K562 (cell line): ENCODE measurements around the gene KATNAL1. TPM values are rescaled to one million over a fixed set of nuclear protein-coding genes. Genes with fewer than 3 reads are reported as not detected.

ENCODE experiments used
- CREM ChIP-seq: IDR thresholded peaks from 2 replicates; pipeline ENCODE4 v1.6.1; 2014; ENCODE audit warnings: antibody characterized with exemption, low read depth
- ELF4 ChIP-seq: fragments of 450-650 bp; formaldehyde crosslinking; IDR thresholded peaks from 2 replicates; pipeline ENCODE4 v1.4.0; 2022; ENCODE audit warnings: missing genetic modification characterization
- HCFC1 ChIP-seq: IDR thresholded peaks from 2 replicates; pipeline ENCODE4 v1.6.1; 2012; ENCODE audit warnings: low read depth, low read length, improper control_type of control experiment
- MECOM ChIP-seq: fragments of 250-450 bp; sonication (Bioruptor Pico); IDR thresholded peaks from 2 replicates; pipeline ENCODE4 v1.8.0; 2022; ENCODE audit warnings: inconsistent platforms
- NR2C1 ChIP-seq, 2 experiments: fragments of 450-650 bp; IDR thresholded peaks; 2 replicates each; pipeline ENCODE4 v1.6.1; 2017; ENCODE audit warnings: mild to moderate bottlenecking in 2 of 2, antibody characterized with exemption in 1 of 2, inconsistent platforms in 1 of 2, missing compliant biosample characterization in 1 of 2, missing genetic modification characterization in 1 of 2
- PHF20 ChIP-seq: fragments of 450-650 bp; IDR thresholded peaks from 2 replicates; pipeline ENCODE4 v1.6.1; 2018; ENCODE audit not compliant: partially characterized antibody
- POLR3A ChIP-seq: IDR thresholded peaks from 2 replicates; pipeline ENCODE4 v1.6.1; 2011; ENCODE audit warnings: borderline replicate concordance, mild to moderate bottlenecking, moderate library complexity; ENCODE audit not compliant: insufficient read length, insufficient read depth; ENCODE audit errors: extremely low read depth
- THRAP3 ChIP-seq: fragments of 450-650 bp; IDR thresholded peaks from 2 replicates; pipeline ENCODE4 v1.6.1; 2016; ENCODE audit warnings: mild to moderate bottlenecking, inconsistent platforms, borderline replicate concordance
- YY1 ChIP-seq, 3 experiments: IDR thresholded peaks; 2 replicates each; pipeline ENCODE4 v1.6.1; 2011; ENCODE audit warnings: low read length in 2 of 3, mild to moderate bottlenecking in 2 of 3, moderate library complexity in 2 of 3, borderline replicate concordance in 1 of 3, control low read depth in 1 of 3, low read depth in 1 of 3; ENCODE audit not compliant: insufficient read depth in 3 of 3, insufficient replicate concordance in 2 of 3, control insufficient read depth in 1 of 3, insufficient read length in 1 of 3; ENCODE audit errors: extremely low read depth in 1 of 3
- ZFP36 ChIP-seq: fragments of 150-350 bp; IDR thresholded peaks from 2 replicates; pipeline ENCODE4 v1.6.1; 2018; ENCODE audit warnings: low read length, low read depth; ENCODE audit not compliant: partially characterized antibody
- ZNF133 ChIP-seq: fragments of 250-450 bp; sonication (Bioruptor Pico); IDR thresholded peaks from 2 replicates; pipeline ENCODE4 v1.4.0; 2020; ENCODE audit warnings: mild to moderate bottlenecking
- ZNF282 ChIP-seq: sonication (generic); formaldehyde crosslinking; IDR thresholded peaks from 2 replicates; pipeline ENCODE4 v1.8.1; 2023; ENCODE audit warnings: missing genetic modification reagents
- ZNF583 ChIP-seq: fragments of 250-450 bp; sonication (Bioruptor Pico); IDR thresholded peaks from 2 replicates; pipeline ENCODE4 v1.4.0; 2020
- ZNF766 ChIP-seq: fragments of 200-800 bp; sonication (Bioruptor generic); conservative IDR thresholded peaks from 2 replicates; pipeline ENCODE4 v1.6.1; 2016; ENCODE audit warnings: missing genetic modification characterization, missing compliant biosample characterization
- polyA plus RNA-seq, 8 experiments: library from polyadenylated mRNA; depleted of rRNA in 4 of 8; stranded (reverse) in 5 of 8; unstranded in 3 of 8; fragments of >200 nt; fragmentation: Nextera tagmentation in 2 of 8; fragmentation: Illumina TruSeq in 1 of 8; extraction: Ambion mirVana in 2 of 8; extraction: Trizol in 1 of 8; gene quantifications; 2 replicates each; pipeline versions ENCODE4 v1.2.1 to v1.2.3, GENCODE V29; 2011 to 2014; ENCODE audit warnings: inconsistent platforms in 1 of 8, missing spikeins in 1 of 8
- total RNA-seq, 7 experiments: library from RNA; depleted of rRNA in 6 of 7; stranded (reverse); fragments of >200 nt in 6 of 7; fragmentation: Illumina TruSeq in 2 of 7; extraction: Trizol in 2 of 7; gene quantifications; 2 replicates each; pipeline versions ENCODE4 v1.2.1 to v1.2.3, GENCODE V29; 2011 to 2021; ENCODE audit warnings: low replicate concordance in 1 of 7
- TF ChIP-seq, protein P1 (sequence below): fragments of 250-450 bp; sonication (Bioruptor Pico); IDR thresholded peaks from 2 replicates; pipeline ENCODE4 v1.5.0; 2022; ENCODE audit warnings: mild to moderate bottlenecking
- TF ChIP-seq, protein P2 (sequence below): fragments of 250-450 bp; sonication (Bioruptor Pico); IDR thresholded peaks from 2 replicates; pipeline ENCODE4 v1.4.0; 2020; ENCODE audit warnings: mild to moderate bottlenecking
- TF ChIP-seq, protein P3 (sequence below): sonication (generic); formaldehyde crosslinking; IDR thresholded peaks from 2 replicates; pipeline ENCODE4 v1.8.1; 2023; ENCODE audit warnings: mild to moderate bottlenecking, missing genetic modification reagents
- TF ChIP-seq, protein P4 (sequence below): fragments of 450-650 bp; formaldehyde crosslinking; IDR thresholded peaks from 2 replicates; pipeline ENCODE4 v1.4.0; 2022; ENCODE audit warnings: missing genetic modification characterization
- TF ChIP-seq, protein P5 (sequence below): conservative IDR thresholded peaks from 2 replicates; pipeline ENCODE4 v1.6.1; 2011; ENCODE audit warnings: low read depth, mild to moderate bottlenecking, low read length; ENCODE audit not compliant: control insufficient read depth

KATNAL1 gene
- total and polyA plus RNA-seq, 9 of the 15 experiments (the other 6 are each of a cell fraction or from before 2014, with no cell fraction given): 2.5 to 8.2 (median 5.5) TPM

DNA sequence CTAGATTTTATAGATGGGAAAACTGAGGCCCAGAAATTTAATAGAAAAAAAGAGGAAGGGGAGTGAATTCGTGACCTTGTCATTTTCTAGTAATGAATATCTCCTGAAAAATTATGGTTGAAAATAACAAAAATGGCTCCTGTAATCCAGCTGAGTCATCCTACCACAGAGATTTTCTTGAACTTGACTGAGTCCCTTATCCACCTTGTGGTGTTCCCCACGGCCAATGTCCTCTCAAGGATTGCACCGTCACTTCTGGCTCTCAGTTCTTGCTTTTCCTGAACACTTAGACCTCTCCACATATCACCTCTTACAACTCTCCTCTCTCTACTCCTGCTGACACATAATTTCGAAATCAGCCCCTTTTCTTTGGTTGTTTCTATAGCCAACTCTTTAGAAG lies 1.2 kb upstream of the KATNAL1 start (continued):
- TF ChIP-seq PHF20: no peak
- TF ChIP-seq ZNF766: no peak
- TF ChIP-seq NR2C1 (IDR thresholded peaks at IDR 0.05): no peak
- TF ChIP-seq NR2C1 (tag; IDR thresholded peaks at IDR 0.05): no peak
- TF ChIP-seq, protein P1, sequence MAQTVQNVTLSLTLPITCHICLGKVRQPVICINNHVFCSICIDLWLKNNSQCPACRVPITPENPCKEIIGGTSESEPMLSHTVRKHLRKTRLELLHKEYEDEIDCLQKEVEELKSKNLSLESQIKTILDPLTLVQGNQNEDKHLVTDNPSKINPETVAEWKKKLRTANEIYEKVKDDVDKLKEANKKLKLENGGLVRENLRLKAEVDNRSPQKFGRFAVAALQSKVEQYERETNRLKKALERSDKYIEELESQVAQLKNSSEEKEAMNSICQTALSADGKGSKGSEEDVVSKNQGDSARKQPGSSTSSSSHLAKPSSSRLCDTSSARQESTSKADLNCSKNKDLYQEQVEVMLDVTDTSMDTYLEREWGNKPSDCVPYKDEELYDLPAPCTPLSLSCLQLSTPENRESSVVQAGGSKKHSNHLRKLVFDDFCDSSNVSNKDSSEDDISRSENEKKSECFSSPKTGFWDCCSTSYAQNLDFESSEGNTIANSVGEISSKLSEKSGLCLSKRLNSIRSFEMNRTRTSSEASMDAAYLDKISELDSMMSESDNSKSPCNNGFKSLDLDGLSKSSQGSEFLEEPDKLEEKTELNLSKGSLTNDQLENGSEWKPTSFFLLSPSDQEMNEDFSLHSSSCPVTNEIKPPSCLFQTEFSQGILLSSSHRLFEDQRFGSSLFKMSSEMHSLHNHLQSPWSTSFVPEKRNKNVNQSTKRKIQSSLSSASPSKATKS (CRISPR knock-in tag): no peak
- no peak for TF ChIP-seq ZNF583 (CRISPR knock-in tag)
- TF ChIP-seq POLR3A: no peak
- TF ChIP-seq ZFP36: no peak
- no peak for TF ChIP-seq MECOM (CRISPR knock-in tag)
- TF ChIP-seq, protein P2, sequence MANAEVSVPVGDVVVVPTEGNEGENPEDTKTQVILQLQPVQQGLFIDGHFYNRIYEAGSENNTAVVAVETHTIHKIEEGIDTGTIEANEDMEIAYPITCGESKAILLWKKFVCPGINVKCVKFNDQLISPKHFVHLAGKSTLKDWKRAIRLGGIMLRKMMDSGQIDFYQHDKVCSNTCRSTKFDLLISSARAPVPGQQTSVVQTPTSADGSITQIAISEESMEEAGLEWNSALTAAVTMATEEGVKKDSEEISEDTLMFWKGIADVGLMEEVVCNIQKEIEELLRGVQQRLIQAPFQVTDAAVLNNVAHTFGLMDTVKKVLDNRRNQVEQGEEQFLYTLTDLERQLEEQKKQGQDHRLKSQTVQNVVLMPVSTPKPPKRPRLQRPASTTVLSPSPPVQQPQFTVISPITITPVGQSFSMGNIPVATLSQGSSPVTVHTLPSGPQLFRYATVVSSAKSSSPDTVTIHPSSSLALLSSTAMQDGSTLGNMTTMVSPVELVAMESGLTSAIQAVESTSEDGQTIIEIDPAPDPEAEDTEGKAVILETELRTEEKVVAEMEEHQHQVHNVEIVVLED (CRISPR knock-in tag): no peak
- TF ChIP-seq ZNF282: no peak
- TF ChIP-seq ZNF133: no peak
- TF ChIP-seq CREM: no peak
- peak; percentile 21 to 77 (median 28) for TF ChIP-seq YY1 (IDR thresholded peaks at IDR 0.05; ENCODE audit: borderline replicate concordance in 1 of 3, control insufficient read depth in 1 of 3, extremely low read depth in 1 of 3, insufficient read depth in 3 of 3, insufficient read length in 1 of 3, insufficient replicate concordance in 2 of 3, low read depth in 1 of 3, low read length in 2 of 3)
- TF ChIP-seq ELF4 (CRISPR knock-in tag): no peak
- TF ChIP-seq, protein P3, sequence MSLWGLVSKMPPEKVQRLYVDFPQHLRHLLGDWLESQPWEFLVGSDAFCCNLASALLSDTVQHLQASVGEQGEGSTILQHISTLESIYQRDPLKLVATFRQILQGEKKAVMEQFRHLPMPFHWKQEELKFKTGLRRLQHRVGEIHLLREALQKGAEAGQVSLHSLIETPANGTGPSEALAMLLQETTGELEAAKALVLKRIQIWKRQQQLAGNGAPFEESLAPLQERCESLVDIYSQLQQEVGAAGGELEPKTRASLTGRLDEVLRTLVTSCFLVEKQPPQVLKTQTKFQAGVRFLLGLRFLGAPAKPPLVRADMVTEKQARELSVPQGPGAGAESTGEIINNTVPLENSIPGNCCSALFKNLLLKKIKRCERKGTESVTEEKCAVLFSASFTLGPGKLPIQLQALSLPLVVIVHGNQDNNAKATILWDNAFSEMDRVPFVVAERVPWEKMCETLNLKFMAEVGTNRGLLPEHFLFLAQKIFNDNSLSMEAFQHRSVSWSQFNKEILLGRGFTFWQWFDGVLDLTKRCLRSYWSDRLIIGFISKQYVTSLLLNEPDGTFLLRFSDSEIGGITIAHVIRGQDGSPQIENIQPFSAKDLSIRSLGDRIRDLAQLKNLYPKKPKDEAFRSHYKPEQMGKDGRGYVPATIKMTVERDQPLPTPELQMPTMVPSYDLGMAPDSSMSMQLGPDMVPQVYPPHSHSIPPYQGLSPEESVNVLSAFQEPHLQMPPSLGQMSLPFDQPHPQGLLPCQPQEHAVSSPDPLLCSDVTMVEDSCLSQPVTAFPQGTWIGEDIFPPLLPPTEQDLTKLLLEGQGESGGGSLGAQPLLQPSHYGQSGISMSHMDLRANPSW: no peak
- no peak for TF ChIP-seq THRAP3
- TF ChIP-seq, protein P4, sequence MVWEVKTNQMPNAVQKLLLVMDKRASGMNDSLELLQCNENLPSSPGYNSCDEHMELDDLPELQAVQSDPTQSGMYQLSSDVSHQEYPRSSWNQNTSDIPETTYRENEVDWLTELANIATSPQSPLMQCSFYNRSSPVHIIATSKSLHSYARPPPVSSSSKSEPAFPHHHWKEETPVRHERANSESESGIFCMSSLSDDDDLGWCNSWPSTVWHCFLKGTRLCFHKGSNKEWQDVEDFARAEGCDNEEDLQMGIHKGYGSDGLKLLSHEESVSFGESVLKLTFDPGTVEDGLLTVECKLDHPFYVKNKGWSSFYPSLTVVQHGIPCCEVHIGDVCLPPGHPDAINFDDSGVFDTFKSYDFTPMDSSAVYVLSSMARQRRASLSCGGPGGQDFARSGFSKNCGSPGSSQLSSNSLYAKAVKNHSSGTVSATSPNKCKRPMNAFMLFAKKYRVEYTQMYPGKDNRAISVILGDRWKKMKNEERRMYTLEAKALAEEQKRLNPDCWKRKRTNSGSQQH: no peak
- TF ChIP-seq, protein P5, sequence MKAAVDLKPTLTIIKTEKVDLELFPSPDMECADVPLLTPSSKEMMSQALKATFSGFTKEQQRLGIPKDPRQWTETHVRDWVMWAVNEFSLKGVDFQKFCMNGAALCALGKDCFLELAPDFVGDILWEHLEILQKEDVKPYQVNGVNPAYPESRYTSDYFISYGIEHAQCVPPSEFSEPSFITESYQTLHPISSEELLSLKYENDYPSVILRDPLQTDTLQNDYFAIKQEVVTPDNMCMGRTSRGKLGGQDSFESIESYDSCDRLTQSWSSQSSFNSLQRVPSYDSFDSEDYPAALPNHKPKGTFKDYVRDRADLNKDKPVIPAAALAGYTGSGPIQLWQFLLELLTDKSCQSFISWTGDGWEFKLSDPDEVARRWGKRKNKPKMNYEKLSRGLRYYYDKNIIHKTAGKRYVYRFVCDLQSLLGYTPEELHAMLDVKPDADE: no peak
- no peak for TF ChIP-seq HCFC1
